ENCODE measurements around the gene ARL16. TPM values are rescaled to one million over a fixed set of nuclear protein-coding genes. Genes with fewer than 3 reads are reported as not detected.

The ARL16 gene
- total and polyA plus RNA-seq, 2 experiments from 2014 or later, result 40.4 to 54.9 TPM

GRCh38 chr17:81711814-81712467, 28.3 kb upstream of the ARL16 start, which contains the start of gene SLC25A10 (continued):
- TF ChIP-seq ZNF462 (CRISPR knock-in tag; IDR thresholded peaks at IDR 0.05) (no peak), EZH2 (IDR thresholded peaks at IDR 0.05; ENCODE audit: low read depth, unreplicated experiment) (no peak), POLR2AphosphoS5 (IDR thresholded peaks at IDR 0.05; ENCODE audit: low read depth) (no peak)

- H3K27ac ChIP-seq (ENCODE audit: low read depth), result no peak overlapping the region
- H3K36me3 ChIP-seq (ENCODE audit: insufficient read depth), result peaks cover 4% of the 10 kb centered on the region; the same call in 1 of the 2 replicates
- H3K79me2 ChIP-seq (replicated peaks; ENCODE audit: insufficient read depth), result peaks cover 13% of the 10 kb centered on the region
- TF ChIP-seq ETS1 (IDR thresholded peaks at IDR 0.05), result no peak
- 0 out of 2 replicates have a peak, but pooled peaks have one; percentile 43 for TF ChIP-seq POLR2AphosphoS5 (IDR thresholded peaks at IDR 0.05; ENCODE audit: low read depth)
- 0 out of 4 replicates have a peak, but pooled peaks of 1 of the 2 experiments have one; percentile 1 for TF ChIP-seq CTCF (conservative IDR thresholded peaks at IDR 0.05; ENCODE audit: low read depth in 2 of 2)
- TF ChIP-seq NANOG (IDR thresholded peaks at IDR 0.05; ENCODE audit: borderline replicate concordance), result no peak
- H2AFZ ChIP-seq, result no peak overlapping the region
- H3K4me2 ChIP-seq, result peak overlapping the region; percentile 97
- no peaks in the 10 kb centered on the region for H3K27me3 ChIP-seq (ENCODE audit: insufficient read depth)
- H3K4me1 ChIP-seq (ENCODE audit: insufficient read depth), result peaks cover 24% of the 10 kb centered on the region; the same call in 1 of the 2 replicates
- ATAC-seq (peak; percentile 14), DNase-seq (ENCODE audit: low spot score) (no peak)
- no peaks in the 10 kb centered on the region; the same call in none of the 2 replicates for H4K20me1 ChIP-seq (replicated peaks; ENCODE audit: insufficient read depth)
- H3K27me3 Mint-ChIP-seq (ENCODE audit: insufficient read depth, low read depth, poor library complexity), result peaks cover 22% of the 10 kb centered on the region
- peak overlapping the region; percentile 79 for H3K4me3 Mint-ChIP-seq
- peaks cover 25% of the 10 kb centered on the region for H3K4me1 Mint-ChIP-seq
- H3K4me3 ChIP-seq, result peak overlapping the region; percentile 77
- peaks cover 29% of the 10 kb centered on the region for H3F3A ChIP-seq (replicated peaks; ENCODE audit: low read depth)
- H3K27ac Mint-ChIP-seq, result peak overlapping the region; percentile 80
- peaks cover 21% of the 10 kb centered on the region for H3K36me3 Mint-ChIP-seq (ENCODE audit: low read depth)
- H3K9me2 ChIP-seq (ENCODE audit: insufficient read depth), result no peaks in the 10 kb centered on the region
- no peaks in the 10 kb centered on the region for H3K9me3 Mint-ChIP-seq
Observed at GRCh38 chr17:81710514-81711308, 27.1 kb upstream of the ARL16 start.

Data from GM23338 (cell line).